Measurements from ENCODE around the gene TNXB.
"Not testable (repeated sequence)": the region's sequence is repeated elsewhere in the genome, so short reads cannot be mapped to it uniquely, and the experiment has no call there.

The TNXB gene

GRCh38 chr6:32046450-32047083 is 62.6 kb downstream of the TNXB start:
- no peaks in the 10 kb centered on the region for H3K36me3 Mint-ChIP-seq (ENCODE audit: low read depth)
- H3K9me3 Mint-ChIP-seq = no peaks in the 10 kb centered on the region
- peaks cover 2% of the 10 kb centered on the region for H3K27me3 Mint-ChIP-seq (ENCODE audit: low read depth, poor library complexity)
- H3K4me1 Mint-ChIP-seq = peaks cover 53% of the 10 kb centered on the region
- no peak for TF ChIP-seq CTCF (IDR thresholded peaks at IDR 0.05)
- DNase-seq = no peak
- H3K27ac Mint-ChIP-seq = no peak overlapping the region
- H3K4me3 Mint-ChIP-seq = no peak overlapping the region

- Mint-ChIP-seq H3K36me3 (ENCODE audit: low read depth) (no peaks in the 10 kb centered on the region), H3K27ac (no peak overlapping the region), H3K4me3 (no peak overlapping the region), H3K27me3 (ENCODE audit: low read depth, poor library complexity) (no peaks in the 10 kb centered on the region), H3K9me3 (no peaks in the 10 kb centered on the region), H3K4me1 (peaks cover 49% of the 10 kb centered on the region)
- no peak for TF ChIP-seq CTCF (IDR thresholded peaks at IDR 0.05)
- DNase-seq = no peak
Measured at GRCh38 chr6:32045811-32046449, 63.2 kb downstream of the TNXB start.

- not testable (repeated sequence) for H3K27ac Mint-ChIP-seq; H3K27me3 Mint-ChIP-seq (ENCODE audit: low read depth, poor library complexity); H3K4me3 Mint-ChIP-seq; H3K36me3 Mint-ChIP-seq (ENCODE audit: low read depth); H3K9me3 Mint-ChIP-seq; DNase-seq
- peaks cover 39% of the 10 kb centered on the region for H3K4me1 Mint-ChIP-seq
Measured at GRCh38 chr6:32044916-32045315, 64.2 kb downstream of the TNXB start.

GRCh38 chr6:32043589-32044380 is 65.4 kb downstream of the TNXB start:
- not testable (repeated sequence) for DNase-seq

GRCh38 chr6:32042276-32042675 is 66.9 kb downstream of the TNXB start:
- not testable (repeated sequence) for H3K9me3 Mint-ChIP-seq; DNase-seq; H3K27me3 Mint-ChIP-seq (ENCODE audit: low read depth, poor library complexity); H3K4me3 Mint-ChIP-seq; H3K27ac Mint-ChIP-seq; H3K36me3 Mint-ChIP-seq (ENCODE audit: low read depth)
- peaks cover 14% of the 10 kb centered on the region for H3K4me1 Mint-ChIP-seq

More at GRCh38 chr6:32043589-32044380, 65.4 kb downstream of the TNXB start:
- not testable (repeated sequence) for H3K27ac Mint-ChIP-seq; H3K27me3 Mint-ChIP-seq (ENCODE audit: low read depth, poor library complexity); H3K4me3 Mint-ChIP-seq; H3K9me3 Mint-ChIP-seq; H3K36me3 Mint-ChIP-seq (ENCODE audit: low read depth)
- H3K4me1 Mint-ChIP-seq = peaks cover 27% of the 10 kb centered on the region

- DNase-seq; H3K4me1 Mint-ChIP-seq; H3K4me3 Mint-ChIP-seq; H3K27ac Mint-ChIP-seq; H3K27me3 Mint-ChIP-seq (ENCODE audit: low read depth, poor library complexity); H3K36me3 Mint-ChIP-seq (ENCODE audit: low read depth); H3K9me3 Mint-ChIP-seq: not testable (repeated sequence)
Measured at GRCh38 chr6:32041385-32041784, 67.8 kb downstream of the TNXB start.

- not testable (repeated sequence) for H3K9me3 Mint-ChIP-seq; H3K27me3 Mint-ChIP-seq (ENCODE audit: low read depth, poor library complexity); H3K36me3 Mint-ChIP-seq (ENCODE audit: low read depth); H3K4me3 Mint-ChIP-seq; H3K4me1 Mint-ChIP-seq; DNase-seq; H3K27ac Mint-ChIP-seq
Measured at GRCh38 chr6:32041050-32041321, 68.2 kb downstream of the TNXB start.

GRCh38 chr6:32040299-32041049 is 68.7 kb downstream of the TNXB start:
- H3K4me3 Mint-ChIP-seq; H3K36me3 Mint-ChIP-seq (ENCODE audit: low read depth); H3K9me3 Mint-ChIP-seq; H3K27me3 Mint-ChIP-seq (ENCODE audit: low read depth, poor library complexity); H3K27ac Mint-ChIP-seq; H3K4me1 Mint-ChIP-seq; DNase-seq: not testable (repeated sequence)

- DNase-seq; H3K27ac Mint-ChIP-seq; H3K4me1 Mint-ChIP-seq; H3K9me3 Mint-ChIP-seq; H3K4me3 Mint-ChIP-seq; H3K36me3 Mint-ChIP-seq (ENCODE audit: low read depth); H3K27me3 Mint-ChIP-seq (ENCODE audit: low read depth, poor library complexity): not testable (repeated sequence)
Measured at GRCh38 chr6:32039321-32040274, 69.5 kb downstream of the TNXB start.

- H3K27me3 Mint-ChIP-seq (ENCODE audit: low read depth, poor library complexity); DNase-seq; H3K9me3 Mint-ChIP-seq; H3K27ac Mint-ChIP-seq; H3K4me3 Mint-ChIP-seq; H3K36me3 Mint-ChIP-seq (ENCODE audit: low read depth); H3K4me1 Mint-ChIP-seq: not testable (repeated sequence)
Measured at GRCh38 chr6:32038878-32039277, 70.3 kb downstream of the TNXB start.

All from nephron progenitor cell (in vitro differentiated cells).